PC-3 (cell line): ENCODE data around the gene SINHCAF. TPM values are rescaled to one million over a fixed set of nuclear protein-coding genes. Genes with fewer than 3 reads are reported as not detected.

ENCODE experiments used
- ATAC-seq: fragments of 200-7000 bp; cut with Tn5 transposase; 2 replicates; pipeline ENCODE4 v1.9.1; 2020; ENCODE audit warnings: mild to moderate bottlenecking, moderate library complexity
- BruUV-seq: library from RNA; stranded (reverse); fragments of 400-500 nt; replicated peaks from 2 replicates; lab custom pipeline; 2021; lab: Mats Ljungman, UMichigan
- CTCF ChIA-PET: fragments of 300-600 bp; sonication (Branson Sonifier 250); formaldehyde crosslinking; loops from one replicate; lab custom pipeline; 2022; ENCODE audit warnings: antibody characterized with exemption; lab: Charles Lee
- POLR2A ChIA-PET: fragments of 300-600 bp; sonication (Branson Sonifier 250); formaldehyde crosslinking; loops from one replicate; lab custom pipeline; 2022; ENCODE audit warnings: antibody characterized with exemption; ENCODE audit not compliant: unreplicated experiment; lab: Charles Lee
- DNase-seq: peaks from one replicate; pipeline ENCODE4 v3.0.0-alpha.2; 2015
- H2AFZ ChIP-seq: fragments of 300-600 bp; sonication (generic); 2 replicates; pipeline ENCODE4 v1.6.0; 2016; ENCODE audit warnings: antibody characterized with exemption, low read length
- H3F3A ChIP-seq: fragments of 300-600 bp; sonication (generic); one replicate; pipeline ENCODE4 v1.6.0; 2017; ENCODE audit warnings: antibody characterized with exemption, low read length, control low read depth, mild to moderate bottlenecking; ENCODE audit not compliant: unreplicated experiment
- H3K27ac ChIP-seq: fragments of 300-600 bp; sonication (generic); 2 replicates; pipeline ENCODE4 v1.5.1; 2016; ENCODE audit warnings: mild to moderate bottlenecking, low read length
- H3K27me3 ChIP-seq: fragments of 300-600 bp; sonication (generic); 2 replicates; pipeline ENCODE4 v1.6.1; 2016; ENCODE audit warnings: low read length, mixed read lengths
- H3K36me3 ChIP-seq: fragments of 300-600 bp; sonication (generic); 2 replicates; pipeline ENCODE4 v1.6.1; 2016; ENCODE audit warnings: low read depth, mixed run types, low read length, mixed read lengths
- H3K4me1 ChIP-seq: fragments of 300-600 bp; sonication (generic); 2 replicates; pipeline ENCODE4 v1.5.1; 2016; ENCODE audit warnings: low read length; ENCODE audit not compliant: insufficient read depth
- H3K4me2 ChIP-seq: fragments of 300-600 bp; sonication (generic); 2 replicates; pipeline ENCODE4 v1.6.0; 2016; ENCODE audit warnings: low read length
- H3K4me3 ChIP-seq: fragments of 300-600 bp; sonication (generic); 2 replicates; pipeline ENCODE4 v1.5.1; 2016; ENCODE audit warnings: mild to moderate bottlenecking, low read length, mixed read lengths
- H3K79me2 ChIP-seq: fragments of 300-600 bp; sonication (generic); 2 replicates; pipeline ENCODE4 v1.6.1; 2017; ENCODE audit warnings: low read length, mixed read lengths
- H3K9ac ChIP-seq: fragments of 300-600 bp; sonication (generic); 2 replicates; pipeline ENCODE4 v1.6.0; 2016; ENCODE audit warnings: mild to moderate bottlenecking, low read length
- H3K9me2 ChIP-seq: fragments of 300-600 bp; sonication (generic); replicated peaks from 2 replicates; pipeline ENCODE4 v1.6.1; 2016; ENCODE audit warnings: mixed run types, low read length, mixed read lengths
- H3K9me3 ChIP-seq: fragments of 300-600 bp; sonication (generic); 2 replicates; pipeline ENCODE4 v1.6.1; 2016; ENCODE audit warnings: low read length, mixed read lengths
- H4K20me1 ChIP-seq: fragments of 300-600 bp; sonication (generic); 2 replicates; pipeline ENCODE4 v1.6.1; 2016; ENCODE audit warnings: low read length, mixed read lengths
- EZH2 ChIP-seq: fragments of 300-600 bp; sonication (generic); IDR thresholded peaks from one replicate; pipeline ENCODE4 v1.6.1; 2017; ENCODE audit warnings: antibody characterized with exemption, mild to moderate bottlenecking, low read length; ENCODE audit not compliant: unreplicated experiment
- EZH2phosphoT487 ChIP-seq: fragments of 300-600 bp; sonication (generic); IDR thresholded peaks from 2 replicates; pipeline ENCODE4 v1.6.1; 2018; ENCODE audit warnings: mild to moderate bottlenecking, antibody characterized with exemption, low read length, borderline replicate concordance
- intact Hi-C: fragments of 100-400 bp; cut with micrococcal nuclease; formaldehyde crosslinking; loops from 2 replicates; pipeline ENCODE4 v1.9.0; 2023
- total RNA-seq: library from RNA; depleted of rRNA; stranded (reverse); fragments of >200 nt; gene quantifications from 2 replicates; pipeline ENCODE4 v1.2.3, GENCODE V29; 2014
- TF ChIP-seq, protein P1 (sequence below): fragments of 300-600 bp; sonication (generic); conservative IDR thresholded peaks from 2 replicates; pipeline ENCODE4 v1.5.1; 2017; ENCODE audit warnings: antibody characterized with exemption, low read depth, mild to moderate bottlenecking, low read length

SINHCAF gene
- total RNA-seq, 1 experiment from 2014 or later = 32.0 TPM

DNA sequence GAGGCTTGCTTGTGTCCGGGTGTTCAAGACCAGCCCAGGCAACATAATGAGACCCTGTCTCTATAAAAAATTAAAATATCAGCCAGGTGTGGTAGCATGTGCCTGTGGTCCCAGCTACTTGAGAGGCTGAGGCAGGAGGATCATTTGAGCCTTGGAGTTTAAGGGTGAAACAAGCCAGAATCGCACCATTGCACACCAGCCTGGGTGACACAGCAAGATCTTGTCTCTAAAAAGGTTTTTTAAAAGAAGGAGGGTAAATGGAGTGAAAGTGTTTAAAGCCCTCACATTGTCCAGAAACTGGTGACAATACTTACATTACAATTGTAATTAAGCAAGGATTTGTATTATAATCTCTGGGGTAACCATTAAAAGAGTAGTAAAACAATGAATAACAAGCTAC, 64.2 kb downstream of the SINHCAF start:
- POLR2A ChIA-PET = no interaction called here
- Histone ChIP-seq H3K4me3 (no peak overlapping the region), H3K4me2 (no peak overlapping the region), H2AFZ (no peak overlapping the region), H3K27me3 (no peaks in the 10 kb centered on the region), H3K27ac (no peak overlapping the region), H3K4me1 (no peaks in the 10 kb centered on the region), H3K9me3 (no peaks in the 10 kb centered on the region), H3K79me2 (no peaks in the 10 kb centered on the region), H3K36me3 (no peaks in the 10 kb centered on the region), H3K9ac (no peak overlapping the region), H4K20me1 (no peaks in the 10 kb centered on the region), H3F3A (no peaks in the 10 kb centered on the region), H3K9me2 (no peaks in the 10 kb centered on the region)
- CTCF ChIA-PET = no interaction called here
- TF ChIP-seq, protein P1, sequence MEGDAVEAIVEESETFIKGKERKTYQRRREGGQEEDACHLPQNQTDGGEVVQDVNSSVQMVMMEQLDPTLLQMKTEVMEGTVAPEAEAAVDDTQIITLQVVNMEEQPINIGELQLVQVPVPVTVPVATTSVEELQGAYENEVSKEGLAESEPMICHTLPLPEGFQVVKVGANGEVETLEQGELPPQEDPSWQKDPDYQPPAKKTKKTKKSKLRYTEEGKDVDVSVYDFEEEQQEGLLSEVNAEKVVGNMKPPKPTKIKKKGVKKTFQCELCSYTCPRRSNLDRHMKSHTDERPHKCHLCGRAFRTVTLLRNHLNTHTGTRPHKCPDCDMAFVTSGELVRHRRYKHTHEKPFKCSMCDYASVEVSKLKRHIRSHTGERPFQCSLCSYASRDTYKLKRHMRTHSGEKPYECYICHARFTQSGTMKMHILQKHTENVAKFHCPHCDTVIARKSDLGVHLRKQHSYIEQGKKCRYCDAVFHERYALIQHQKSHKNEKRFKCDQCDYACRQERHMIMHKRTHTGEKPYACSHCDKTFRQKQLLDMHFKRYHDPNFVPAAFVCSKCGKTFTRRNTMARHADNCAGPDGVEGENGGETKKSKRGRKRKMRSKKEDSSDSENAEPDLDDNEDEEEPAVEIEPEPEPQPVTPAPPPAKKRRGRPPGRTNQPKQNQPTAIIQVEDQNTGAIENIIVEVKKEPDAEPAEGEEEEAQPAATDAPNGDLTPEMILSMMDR = no peak
- TF ChIP-seq EZH2 = no peak
- TF ChIP-seq EZH2phosphoT487 = no peak
- ATAC-seq = no peak
- intact Hi-C loops = no loop called here
- no peak for DNase-seq
- no TSS peak for BruUV-seq

DNA sequence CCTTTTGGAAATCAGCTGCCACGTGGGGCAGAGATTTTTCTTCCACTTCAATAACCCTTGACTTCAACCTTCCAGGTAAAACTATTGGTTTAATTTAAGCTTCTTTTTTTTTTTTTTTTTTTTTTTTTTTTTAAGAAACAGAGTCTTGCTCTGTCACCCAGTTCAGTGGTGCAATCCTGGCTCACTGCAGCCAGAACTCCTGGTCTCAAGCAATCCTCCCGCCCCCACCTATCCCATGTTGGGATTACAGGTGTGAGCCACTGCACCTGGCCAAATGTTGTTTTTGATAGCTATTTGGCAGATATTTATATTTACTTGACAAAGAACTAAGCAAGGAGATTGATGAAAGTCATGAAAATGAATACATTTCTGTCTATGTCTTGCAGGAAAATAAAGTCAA, 65.1 kb downstream of the SINHCAF start:
- ChIA-PET POLR2A (no interaction called here), CTCF (no interaction called here)
- DNase-seq (no peak), ATAC-seq (no peak)
- Histone ChIP-seq H3K9me2 (no peaks in the 10 kb centered on the region), H3K4me3 (no peak overlapping the region), H3K9me3 (no peaks in the 10 kb centered on the region), H3K36me3 (no peaks in the 10 kb centered on the region), H2AFZ (no peak overlapping the region), H4K20me1 (no peaks in the 10 kb centered on the region), H3K4me1 (no peaks in the 10 kb centered on the region), H3F3A (no peaks in the 10 kb centered on the region), H3K27me3 (no peaks in the 10 kb centered on the region), H3K79me2 (no peaks in the 10 kb centered on the region), H3K9ac (no peak overlapping the region), H3K27ac (no peak overlapping the region), H3K4me2 (no peak overlapping the region)
- no TSS peak for BruUV-seq
- intact Hi-C loops = no loop called here
- TF ChIP-seq EZH2 = no peak
- TF ChIP-seq, protein P1 = no peak
- TF ChIP-seq EZH2phosphoT487 = no peak

DNA sequence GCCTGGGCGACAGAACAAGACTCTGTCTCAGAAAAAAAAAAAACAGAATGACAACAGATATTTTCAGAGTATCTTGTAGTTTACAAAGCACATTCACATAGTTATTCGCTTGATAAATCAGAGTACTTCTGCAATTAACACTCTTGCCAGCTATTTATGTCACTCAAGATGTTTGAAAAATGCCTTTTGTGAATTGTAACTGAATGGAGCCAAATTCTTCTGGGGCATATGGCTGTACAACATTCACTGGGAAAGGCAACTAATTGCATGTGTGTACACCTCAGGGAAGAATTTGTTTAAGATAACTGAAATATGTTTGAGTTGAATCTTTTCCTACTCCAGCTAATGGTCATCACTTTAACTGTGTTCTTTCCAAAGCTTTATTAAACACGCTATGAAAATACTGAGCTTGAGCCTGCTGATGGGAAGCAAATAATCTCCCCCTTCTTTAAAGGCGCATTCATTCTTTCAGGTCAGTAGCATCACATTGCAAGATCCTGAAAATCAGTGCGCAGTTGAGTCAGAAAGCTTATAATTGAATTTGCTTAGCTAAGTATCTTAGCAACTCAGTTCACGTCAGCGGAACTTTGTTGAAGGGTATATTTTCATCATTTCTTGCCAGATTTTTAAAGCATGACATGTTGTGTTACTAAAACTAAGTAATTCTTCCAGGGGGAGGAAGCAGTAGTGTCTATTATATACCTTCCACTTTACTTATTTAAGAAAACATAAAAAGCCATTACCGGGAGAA, 66.6 kb downstream of the SINHCAF start:
- no peaks in the 10 kb centered on the region for H3K27me3 ChIP-seq
- DNase-seq = no peak
- H3K4me1 ChIP-seq = no peaks in the 10 kb centered on the region
- intact Hi-C loops = loop anchor here (10.0 kb wide), 1 partner anchor 375 kb away; no protein-coding TSS in a partner anchor
- no peak for ATAC-seq
- H3K4me3 ChIP-seq = no peak overlapping the region
- no peaks in the 10 kb centered on the region for H4K20me1 ChIP-seq
- H3K9me3 ChIP-seq = no peaks in the 10 kb centered on the region
- no TSS peak for BruUV-seq
- ChIA-PET CTCF (no interaction called here), POLR2A (no interaction called here)
- no peaks in the 10 kb centered on the region for H3K9me2 ChIP-seq
- no peak overlapping the region for H3K9ac ChIP-seq
- H3K79me2 ChIP-seq = no peaks in the 10 kb centered on the region
- TF ChIP-seq EZH2 (no peak), EZH2phosphoT487 (no peak)
- TF ChIP-seq, protein P1 = no peak
- H3K4me2 ChIP-seq = no peak overlapping the region
- H3F3A ChIP-seq = no peaks in the 10 kb centered on the region
- no peak overlapping the region for H2AFZ ChIP-seq
- no peak overlapping the region for H3K27ac ChIP-seq
- H3K36me3 ChIP-seq = no peaks in the 10 kb centered on the region
